ENCODE measurements around the gene GPD1.
"Not testable (repeated sequence)": the region's sequence is repeated elsewhere in the genome, so short reads cannot be mapped to it uniquely, and the experiment has no call there.

GPD1 gene

GRCh38 chr12:50151047-50151687 is 47.4 kb downstream of the GPD1 start:
- H3K9ac ChIP-seq (ENCODE audit: low read length): no peak overlapping the region
- H3K4me3 ChIP-seq (ENCODE audit: low read length): no peak overlapping the region
- H2AFZ ChIP-seq (ENCODE audit: low read depth, low read length): no peak overlapping the region
- H3K9me3 ChIP-seq (ENCODE audit: insufficient read depth, low read length): no peaks in the 10 kb centered on the region
- no peak for TF ChIP-seq EZH2phosphoT487 (IDR thresholded peaks at IDR 0.05; ENCODE audit: low read depth)
- TF ChIP-seq CTCF (IDR thresholded peaks at IDR 0.05; ENCODE audit: low read depth, low read length): no peak
- H3K4me2 ChIP-seq (ENCODE audit: low read length): no peak overlapping the region
- H3K27me3 ChIP-seq (ENCODE audit: low read depth, low read length): no peaks in the 10 kb centered on the region
- H3K27ac ChIP-seq (ENCODE audit: low read length): no peak overlapping the region
- H4K20me1 ChIP-seq (ENCODE audit: insufficient read depth, low read length): no peaks in the 10 kb centered on the region; the same call in 1 of the 2 replicates
- H3K36me3 ChIP-seq (replicated peaks; ENCODE audit: low read depth, low read length): no peaks in the 10 kb centered on the region
- H3K4me1 ChIP-seq (ENCODE audit: low read length): peaks cover 4% of the 10 kb centered on the region; the same call in 1 of the 2 replicates
- H3K79me2 ChIP-seq (ENCODE audit: low read length): peaks cover 7% of the 10 kb centered on the region; the same call in 1 of the 2 replicates

GRCh38 chr12:50154947-50155346 is 51.1 kb downstream of the GPD1 start:
- H3K27ac ChIP-seq (ENCODE audit: low read length); H3K27me3 ChIP-seq (ENCODE audit: low read depth, low read length); H2AFZ ChIP-seq (ENCODE audit: low read depth, low read length); H3K36me3 ChIP-seq (replicated peaks; ENCODE audit: low read depth, low read length); H4K20me1 ChIP-seq (ENCODE audit: insufficient read depth, low read length); H3K4me2 ChIP-seq (ENCODE audit: low read length); H3K9me3 ChIP-seq (ENCODE audit: insufficient read depth, low read length); H3K4me3 ChIP-seq (ENCODE audit: low read length); H3K4me1 ChIP-seq (ENCODE audit: low read length); H3K9ac ChIP-seq (ENCODE audit: low read length): not testable (repeated sequence)
- H3K79me2 ChIP-seq (ENCODE audit: low read length): peaks cover 16% of the 10 kb centered on the region

- H3K79me2 ChIP-seq (ENCODE audit: low read length): peaks cover 19% of the 10 kb centered on the region
- H4K20me1 ChIP-seq (ENCODE audit: insufficient read depth, low read length): 0 out of 2 replicates have a peak, but pooled peaks cover 3% of the 10 kb centered on the region
- no peak overlapping the region for H3K27ac ChIP-seq (ENCODE audit: low read length)
- no peak overlapping the region for H3K9ac ChIP-seq (ENCODE audit: low read length)
- H3K4me1 ChIP-seq (ENCODE audit: low read length): 0 out of 2 replicates have a peak, but pooled peaks cover 3% of the 10 kb centered on the region
- no peaks in the 10 kb centered on the region for H3K9me3 ChIP-seq (ENCODE audit: insufficient read depth, low read length)
- H3K4me3 ChIP-seq (ENCODE audit: low read length): no peak overlapping the region
- H3K4me2 ChIP-seq (ENCODE audit: low read length): no peak overlapping the region
- H3K27me3 ChIP-seq (ENCODE audit: low read depth, low read length): no peaks in the 10 kb centered on the region
- no peak for TF ChIP-seq CTCF (IDR thresholded peaks at IDR 0.05; ENCODE audit: low read depth, low read length)
- TF ChIP-seq EZH2phosphoT487 (IDR thresholded peaks at IDR 0.05; ENCODE audit: low read depth): no peak
- no peak overlapping the region for H2AFZ ChIP-seq (ENCODE audit: low read depth, low read length)
- no peaks in the 10 kb centered on the region for H3K36me3 ChIP-seq (replicated peaks; ENCODE audit: low read depth, low read length)
Observed at GRCh38 chr12:50156641-50157040, 52.8 kb downstream of the GPD1 start.

- Histone ChIP-seq H3K27ac (ENCODE audit: low read length) (no peak overlapping the region), H3K79me2 (ENCODE audit: low read length) (peaks cover 19% of the 10 kb centered on the region), H2AFZ (ENCODE audit: low read depth, low read length) (no peak overlapping the region), H3K4me3 (ENCODE audit: low read length) (no peak overlapping the region), H3K27me3 (ENCODE audit: low read depth, low read length) (no peaks in the 10 kb centered on the region), H3K4me1 (ENCODE audit: low read length) (0 out of 2 replicates have a peak, but pooled peaks cover 3% of the 10 kb centered on the region), H3K36me3 (replicated peaks; ENCODE audit: low read depth, low read length) (no peaks in the 10 kb centered on the region), H3K9me3 (ENCODE audit: insufficient read depth, low read length) (no peaks in the 10 kb centered on the region), H3K9ac (ENCODE audit: low read length) (no peak overlapping the region), H3K4me2 (ENCODE audit: low read length) (no peak overlapping the region), H4K20me1 (ENCODE audit: insufficient read depth, low read length) (0 out of 2 replicates have a peak, but pooled peaks cover 3% of the 10 kb centered on the region)
- TF ChIP-seq CTCF (IDR thresholded peaks at IDR 0.05; ENCODE audit: low read depth, low read length): no peak
- no peak for TF ChIP-seq EZH2phosphoT487 (IDR thresholded peaks at IDR 0.05; ENCODE audit: low read depth)
Observed at GRCh38 chr12:50157259-50157658, 53.5 kb downstream of the GPD1 start.

All from OCI-LY3 (cell line).